HG03280 (cell line): ENCODE data around the gene RGS14.
"Not testable (repeated sequence)": the region's sequence is repeated elsewhere in the genome, so short reads cannot be mapped to it uniquely, and the experiment has no call there.

ENCODE experiments used
- ATAC-seq: cut with Tn5 transposase; IDR thresholded peaks from one replicate; pipeline ENCODE4 v1.9.1; 2021; ENCODE audit warnings: mild to moderate bottlenecking, moderate library complexity; ENCODE audit not compliant: unreplicated experiment

Gene RGS14

DNA sequence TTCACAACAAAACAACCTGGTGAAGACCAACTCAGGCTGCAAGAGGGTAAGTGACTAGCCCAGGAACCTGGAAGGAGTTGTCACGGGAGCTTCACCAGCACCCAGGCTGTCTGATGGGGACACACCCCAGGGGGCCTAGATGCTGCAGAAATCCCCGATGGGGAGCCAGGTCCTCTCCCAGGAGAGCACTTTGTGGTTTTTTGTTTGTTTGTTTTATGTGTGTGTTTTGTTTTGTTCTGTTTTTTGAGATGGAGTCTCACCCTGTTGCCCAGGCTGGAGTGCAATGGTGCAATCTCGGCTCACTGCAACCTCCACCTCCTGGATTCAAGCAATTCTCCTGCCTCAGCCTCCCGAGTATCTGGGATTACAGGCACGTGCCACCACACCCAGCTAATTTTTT, 17.8 kb downstream of the RGS14 start:
- not testable (repeated sequence) for ATAC-seq

DNA sequence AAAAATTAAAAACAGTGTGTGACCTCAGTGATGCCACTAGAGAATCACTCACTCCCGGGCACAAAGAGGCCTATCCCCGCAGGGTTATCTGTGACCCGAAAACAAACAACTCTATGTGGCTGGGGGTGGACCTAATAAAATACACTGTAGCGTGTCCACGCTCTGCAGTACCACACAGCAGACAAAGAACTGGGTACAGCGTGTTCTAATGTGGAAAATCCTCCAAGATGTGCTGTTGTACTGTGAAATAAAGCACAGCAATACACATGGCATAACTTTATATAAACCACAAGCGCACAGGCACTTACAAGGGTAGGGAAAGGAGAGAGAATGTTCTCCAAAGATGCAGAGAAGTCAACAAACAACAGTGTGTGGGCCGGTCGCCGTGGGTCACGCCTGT, 18.4 kb downstream of the RGS14 start:
- no peak for ATAC-seq

DNA sequence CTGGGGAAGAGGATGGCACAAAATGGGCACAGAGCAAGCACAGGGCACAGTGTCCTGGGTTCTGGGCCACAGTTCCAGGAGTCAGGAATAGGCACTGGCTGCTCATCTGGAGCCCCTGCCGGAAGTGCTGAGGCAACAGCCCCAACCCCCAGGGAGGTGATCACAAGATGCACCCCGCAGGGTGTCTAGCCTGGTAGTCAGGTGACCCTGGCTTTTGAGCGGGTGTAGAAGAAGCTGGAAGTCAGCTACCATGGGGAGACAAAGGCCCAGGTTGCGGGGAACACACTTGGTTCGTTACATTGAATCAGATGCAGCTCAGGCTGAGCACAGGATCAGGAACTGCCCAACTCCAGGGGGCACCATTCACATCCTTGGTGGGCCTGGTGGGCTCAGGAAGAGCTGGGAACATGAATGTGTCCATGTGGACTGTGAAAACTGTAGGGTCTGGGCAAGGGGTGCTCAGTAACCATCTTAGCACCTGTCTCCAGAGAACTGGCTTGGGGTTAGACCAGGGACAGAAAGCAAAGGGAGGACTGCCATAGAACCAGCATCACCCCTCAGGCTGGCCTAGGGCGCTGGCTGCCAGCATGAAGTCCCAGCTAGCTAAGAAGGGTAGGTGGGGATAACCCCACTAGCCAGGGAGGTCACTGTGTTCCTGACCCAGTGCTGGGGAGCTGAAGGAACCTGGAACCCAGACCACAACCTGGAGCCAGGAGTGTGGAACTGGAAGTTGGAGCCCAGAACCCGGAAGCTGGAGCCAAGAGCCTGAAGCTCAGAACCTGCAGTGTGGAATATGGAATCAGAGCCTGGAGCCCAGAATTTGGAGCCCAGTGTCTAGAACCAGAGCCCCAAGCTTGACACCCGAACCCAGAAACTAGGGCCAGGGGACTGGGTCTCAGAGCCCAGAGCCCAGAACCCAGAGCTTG, 20.4 kb downstream of the RGS14 start:
- no peak for ATAC-seq

DNA sequence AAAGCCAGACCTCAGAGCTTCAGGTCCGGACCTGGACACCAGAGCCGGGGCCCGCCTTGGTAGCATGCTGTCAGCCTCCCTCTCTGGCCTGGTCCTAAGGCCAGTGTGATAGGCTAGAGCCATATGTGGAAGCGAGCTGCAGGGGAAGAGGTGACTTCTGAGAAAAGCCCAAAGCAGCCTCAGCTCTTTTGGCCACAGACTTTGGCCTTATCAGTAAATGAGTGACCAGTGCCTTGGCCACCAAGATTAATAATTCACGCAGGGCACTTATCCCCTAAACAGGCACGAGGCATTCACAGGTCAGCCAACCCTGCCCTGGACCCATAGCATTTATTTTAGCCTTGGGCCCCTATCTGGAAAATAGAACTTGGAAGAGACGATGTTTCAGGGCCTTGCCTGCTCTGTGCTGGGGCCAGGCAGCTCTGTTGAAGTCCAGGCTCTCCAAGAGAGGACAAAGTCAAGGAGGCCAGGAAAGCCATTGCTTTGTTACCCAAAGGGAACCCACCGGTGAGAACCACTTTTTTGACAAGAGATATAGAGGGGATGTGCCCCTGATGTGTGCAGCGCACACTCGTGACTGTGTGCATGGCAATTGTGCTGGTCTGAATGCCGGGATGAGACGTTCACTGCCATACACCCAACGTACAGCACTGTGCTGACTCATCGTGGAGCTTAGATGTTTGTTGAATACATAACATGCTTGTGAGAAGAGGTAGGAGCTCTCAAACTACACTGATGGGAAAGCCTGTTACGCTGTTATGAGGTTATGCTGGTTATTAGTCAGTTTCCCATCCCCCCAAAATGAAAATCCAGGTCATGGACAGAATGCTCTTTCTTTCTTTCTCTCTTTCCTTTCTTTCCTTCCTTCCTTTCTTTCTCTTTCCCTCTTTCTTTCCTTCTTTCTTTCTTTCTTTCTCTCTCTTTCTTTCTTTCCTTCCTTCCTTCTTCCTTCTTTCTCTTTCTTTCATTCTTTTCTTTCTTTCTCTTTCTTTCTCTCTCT, 21.5 kb downstream of the RGS14 start:
- ATAC-seq = peak; percentile 62

DNA sequence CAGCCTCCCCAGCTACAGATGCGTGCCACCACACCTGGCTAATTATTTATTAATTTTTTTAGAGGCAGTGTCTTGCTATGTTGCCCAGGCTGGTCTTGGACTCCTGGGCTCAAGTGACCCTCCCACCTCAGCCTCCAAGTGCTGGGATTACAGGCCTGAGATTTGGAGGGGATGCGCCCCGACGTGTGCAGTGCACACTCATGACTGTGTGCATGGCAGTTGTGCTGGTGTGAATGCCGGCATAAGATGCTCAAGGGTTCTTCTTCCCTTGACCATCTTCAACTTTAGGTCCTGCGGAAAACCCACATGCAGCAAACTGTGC, 23.0 kb downstream of the RGS14 start:
- ATAC-seq = no peak

DNA sequence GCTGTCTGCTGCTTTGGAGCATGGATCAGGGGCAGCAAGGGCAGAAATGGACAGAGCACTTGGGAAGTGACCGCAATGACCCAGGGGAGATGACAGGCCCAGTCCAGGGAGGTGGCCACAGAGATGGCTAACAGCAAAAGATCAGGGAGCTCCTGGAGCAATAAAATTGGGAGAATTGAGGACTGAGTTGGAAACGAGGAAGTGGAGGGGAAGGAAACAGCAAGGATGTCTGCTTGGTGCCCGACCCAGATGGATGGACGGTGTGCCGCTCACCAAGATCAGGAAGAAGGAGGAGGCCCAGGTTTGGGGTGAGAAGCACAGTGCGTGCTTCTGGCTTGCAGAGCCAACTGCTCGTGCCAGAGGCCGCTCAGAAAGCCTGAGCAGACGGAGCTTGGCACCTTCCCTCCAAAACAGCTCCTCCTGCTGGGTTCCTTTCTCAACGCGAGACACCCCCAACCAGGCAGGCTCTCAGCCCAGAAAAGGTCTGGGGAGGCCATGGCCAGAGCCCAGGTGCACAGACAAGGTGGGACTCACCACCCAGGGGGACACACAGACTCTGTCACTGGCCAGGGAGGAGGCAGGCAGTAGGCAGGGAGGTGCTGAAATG, 24.8 kb downstream of the RGS14 start:
- no peak for ATAC-seq

DNA sequence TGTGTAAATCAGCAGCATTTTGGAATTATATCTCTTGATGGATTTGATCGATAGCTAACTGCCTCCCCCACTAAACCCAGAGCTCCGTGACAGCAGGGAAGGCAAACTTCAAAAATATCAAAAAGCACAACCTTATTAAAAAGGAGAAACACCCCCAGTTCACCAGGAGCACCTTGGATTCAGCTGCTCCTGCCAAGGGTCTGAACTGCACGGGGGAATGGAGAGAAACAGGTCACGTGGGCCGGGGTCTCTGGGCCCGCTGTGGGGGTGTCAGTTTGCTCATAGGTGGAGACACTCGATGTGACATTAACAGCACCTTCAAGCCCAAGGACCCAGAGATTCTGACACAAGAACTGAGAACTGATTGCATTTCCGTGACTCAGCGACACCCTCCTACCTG, 25.5 kb downstream of the RGS14 start:
- no peak for ATAC-seq

DNA sequence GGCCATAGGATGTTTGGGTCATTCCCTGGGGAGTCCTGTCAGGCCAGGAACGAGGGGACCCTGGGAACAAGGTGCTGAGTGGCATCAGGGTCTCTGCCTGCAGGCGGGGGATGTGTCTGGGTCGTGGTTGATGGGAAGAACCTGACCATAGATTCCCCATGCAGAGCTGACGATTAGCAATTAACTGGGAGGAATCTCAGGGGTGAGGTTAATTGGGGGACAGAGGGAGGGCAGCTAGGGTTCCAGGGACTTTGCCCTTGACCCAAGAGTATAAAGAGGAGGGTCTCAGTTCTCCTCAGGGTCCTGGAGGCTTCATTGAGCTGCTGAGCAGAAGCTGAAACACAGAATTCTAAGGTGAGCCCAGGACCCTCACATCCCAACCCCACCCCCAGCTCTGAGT, 26.4 kb downstream of the RGS14 start, which contains the start of gene SLC34A1:
Gene SLC34A1 (plus strand): TSS at position 301 of the 400 bp plus-strand sequence. CDS start 1,308 bp downstream, outside the sequence.
- no peak for ATAC-seq

DNA sequence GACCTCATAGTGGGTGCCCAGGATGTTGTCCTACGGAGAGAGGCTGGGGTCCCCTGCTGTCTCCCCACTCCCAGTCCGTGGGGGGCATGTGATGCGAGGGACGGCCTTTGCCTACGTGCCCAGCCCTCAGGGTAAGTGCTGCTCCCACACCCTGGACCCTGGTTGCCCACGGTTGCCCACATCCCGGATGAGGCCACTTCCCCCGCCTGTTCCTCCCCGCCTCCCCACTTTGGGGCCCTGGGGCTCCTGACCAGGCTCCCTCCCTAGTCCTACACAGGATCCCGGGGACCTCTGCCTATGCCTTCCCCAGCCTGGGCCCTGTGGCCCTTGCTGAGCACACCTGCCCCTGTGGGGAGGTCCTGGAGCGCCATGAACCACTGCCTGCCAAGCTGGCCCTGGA, 28.0 kb downstream of the RGS14 start:
- ATAC-seq = no peak

DNA sequence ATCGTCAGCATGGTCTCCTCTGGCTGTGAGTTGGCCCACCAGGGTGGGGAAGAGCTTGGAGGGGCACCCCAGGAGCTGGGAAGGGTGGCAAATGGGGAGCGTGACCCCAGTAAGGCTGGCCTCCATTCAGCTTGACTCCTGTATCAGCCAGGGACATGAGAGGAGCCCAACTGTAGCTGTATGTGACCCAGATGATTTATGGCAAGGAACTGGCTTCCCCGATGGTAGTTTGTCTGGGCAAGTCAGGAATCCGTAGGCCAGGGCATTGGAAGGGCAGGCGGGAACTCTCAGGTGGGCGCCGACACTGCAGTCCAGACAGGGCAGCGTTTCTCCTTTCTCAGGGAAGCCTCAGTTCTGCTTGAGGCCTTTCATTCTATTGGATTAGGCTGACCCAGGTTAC, 28.8 kb downstream of the RGS14 start:
- no peak for ATAC-seq

DNA sequence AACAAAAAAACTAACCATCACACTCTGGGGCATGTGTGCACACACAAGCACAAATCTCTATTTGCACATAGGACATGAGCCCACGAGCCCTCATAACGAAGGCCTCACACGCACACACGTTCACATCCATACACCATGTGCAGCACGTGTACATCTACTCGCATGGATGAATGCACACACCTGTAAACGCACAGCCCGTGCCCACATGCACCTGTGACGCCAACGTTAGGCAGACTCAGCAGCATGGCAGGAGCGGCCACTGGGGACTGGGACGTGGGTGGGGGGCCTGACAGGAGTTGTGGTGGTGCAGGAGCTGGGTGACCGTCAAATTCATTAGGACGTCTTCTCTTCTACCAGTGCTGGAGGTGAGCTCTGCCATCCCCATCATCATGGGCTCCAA, 29.7 kb downstream of the RGS14 start:
- no peak for ATAC-seq

DNA sequence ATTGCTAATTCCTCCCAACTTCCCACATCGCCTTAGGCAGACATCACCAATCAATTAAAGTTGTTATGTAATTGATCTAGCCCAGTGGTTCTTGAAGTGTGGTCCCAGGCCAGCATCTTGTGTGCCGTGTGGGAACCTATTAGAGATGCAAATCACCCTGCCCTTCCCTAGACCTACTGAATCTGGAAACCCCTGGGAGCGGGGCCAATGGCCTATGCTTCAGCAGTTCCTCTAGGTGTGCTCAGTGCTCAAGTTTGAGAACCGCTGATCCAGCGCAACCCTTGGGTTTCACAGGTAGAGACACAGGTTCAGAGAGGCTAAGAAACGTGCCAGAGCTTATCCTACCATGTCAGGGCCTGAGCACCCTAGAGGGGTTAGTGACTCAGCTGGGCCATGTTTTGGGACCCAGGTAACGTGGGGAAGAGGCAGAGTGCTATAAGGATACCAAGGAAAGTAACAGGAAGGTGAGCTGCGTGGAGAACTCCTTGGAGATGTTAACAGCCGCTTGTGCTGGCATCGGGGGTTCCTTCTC, 30.9 kb downstream of the RGS14 start:
- no peak for ATAC-seq

DNA sequence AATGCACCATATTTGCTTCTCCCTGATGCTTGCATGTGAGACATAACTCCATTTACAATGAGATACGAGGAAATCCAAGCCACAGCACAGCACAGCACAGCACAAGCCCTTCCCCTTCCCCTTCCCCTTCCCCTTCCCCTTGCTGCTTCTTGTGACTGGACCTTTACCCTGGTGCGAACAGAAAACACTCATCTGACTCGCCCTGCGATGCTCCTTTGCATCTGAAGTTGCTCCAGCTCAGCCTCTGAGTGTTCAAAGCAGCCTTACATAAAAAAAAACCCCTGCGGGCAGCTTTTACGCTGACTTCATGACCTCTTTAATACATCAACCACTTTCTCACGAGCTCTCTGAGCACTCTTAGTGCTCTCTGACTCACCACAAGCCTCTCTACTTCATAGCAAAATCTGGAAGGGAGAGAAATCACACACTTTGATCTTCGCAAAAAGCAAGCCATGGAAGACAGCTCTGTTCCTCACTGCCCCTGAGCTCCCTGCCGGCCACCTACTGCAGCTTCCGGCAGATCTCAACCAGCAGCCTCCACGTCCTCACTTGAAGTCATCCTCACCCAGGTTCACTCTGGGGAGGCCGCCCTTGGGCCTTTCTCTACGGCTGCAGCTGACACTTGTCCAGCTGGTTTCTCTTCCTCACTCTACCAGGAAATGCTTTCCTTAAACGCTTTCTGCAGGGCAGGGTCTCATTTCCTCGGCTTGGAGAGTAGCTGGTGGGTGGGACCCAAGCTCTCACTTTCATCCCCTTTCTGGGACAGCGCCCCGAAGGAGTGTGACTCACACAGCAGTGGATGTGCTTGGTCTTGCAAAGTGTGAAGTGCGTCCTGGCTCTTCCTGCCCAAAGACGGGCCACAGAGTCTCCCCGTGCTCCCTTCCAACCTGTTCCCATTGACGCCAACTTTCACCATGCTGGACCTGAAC, 31.8 kb downstream of the RGS14 start:
- ATAC-seq = peak; percentile 57

DNA sequence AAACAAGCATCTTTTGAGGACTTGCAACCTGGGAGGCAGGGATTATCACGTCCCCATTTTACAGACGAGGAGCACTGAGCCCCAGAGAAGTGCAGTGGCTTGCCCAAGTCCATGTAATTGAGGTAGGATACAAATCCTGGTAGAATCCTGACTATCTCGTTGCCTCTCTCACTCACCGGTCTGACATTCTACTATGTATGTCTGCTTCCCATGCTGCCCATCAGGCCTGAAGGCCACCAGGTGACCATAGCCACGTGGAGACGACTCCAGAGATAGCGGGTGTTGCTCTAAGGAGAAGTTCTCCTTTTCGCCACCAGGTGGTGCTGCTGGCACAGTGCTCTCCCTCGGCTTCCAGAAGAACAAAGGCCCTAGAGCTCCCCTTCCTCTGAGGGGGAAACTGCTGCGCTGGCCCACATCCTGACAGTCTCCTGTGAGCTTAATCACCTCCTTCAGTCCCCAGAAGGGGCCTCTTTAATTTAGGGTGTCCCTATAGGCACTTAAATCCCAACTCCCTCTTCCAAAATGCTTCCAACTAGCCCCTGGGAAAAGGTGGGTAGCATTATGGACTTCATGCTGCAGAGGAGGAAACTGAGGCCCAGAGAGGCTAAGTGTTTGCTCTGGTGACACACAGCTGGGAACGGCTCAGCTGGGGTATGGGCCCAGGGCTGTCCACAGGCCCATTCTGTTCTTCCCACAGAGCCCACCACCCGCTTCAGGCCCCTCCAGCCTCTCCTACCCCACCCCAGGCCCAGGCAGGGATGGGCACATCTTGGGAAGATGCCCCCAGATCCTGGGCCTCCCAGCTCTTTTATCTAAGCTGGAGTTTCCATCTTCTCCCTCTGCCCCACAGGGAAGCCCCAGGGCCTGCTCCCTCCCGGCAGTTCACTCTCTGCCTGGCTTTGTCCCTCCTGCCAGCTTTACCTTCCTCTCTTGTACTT, 32.9 kb downstream of the RGS14 start:
- peak; percentile 59 for ATAC-seq

DNA sequence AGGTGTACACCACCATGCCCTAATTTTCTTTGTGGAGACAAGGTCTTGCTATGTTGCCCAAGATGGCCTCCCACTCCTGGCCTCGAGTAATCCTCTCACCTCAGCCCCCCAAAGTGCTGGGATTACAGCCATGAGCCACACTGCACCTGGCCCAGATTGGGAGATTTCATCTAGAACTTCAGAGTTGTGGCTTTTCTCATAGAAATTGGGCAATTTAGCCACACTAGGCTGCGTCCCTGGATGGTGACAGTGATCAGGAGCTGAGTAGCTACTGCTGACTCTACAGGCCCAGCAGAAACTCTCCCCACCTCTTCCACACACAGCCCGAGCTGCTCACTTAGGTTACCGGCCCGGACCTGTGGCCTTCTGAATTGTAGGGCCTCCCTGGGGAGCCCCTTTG, 35.0 kb downstream of the RGS14 start:
- ATAC-seq = no peak

DNA sequence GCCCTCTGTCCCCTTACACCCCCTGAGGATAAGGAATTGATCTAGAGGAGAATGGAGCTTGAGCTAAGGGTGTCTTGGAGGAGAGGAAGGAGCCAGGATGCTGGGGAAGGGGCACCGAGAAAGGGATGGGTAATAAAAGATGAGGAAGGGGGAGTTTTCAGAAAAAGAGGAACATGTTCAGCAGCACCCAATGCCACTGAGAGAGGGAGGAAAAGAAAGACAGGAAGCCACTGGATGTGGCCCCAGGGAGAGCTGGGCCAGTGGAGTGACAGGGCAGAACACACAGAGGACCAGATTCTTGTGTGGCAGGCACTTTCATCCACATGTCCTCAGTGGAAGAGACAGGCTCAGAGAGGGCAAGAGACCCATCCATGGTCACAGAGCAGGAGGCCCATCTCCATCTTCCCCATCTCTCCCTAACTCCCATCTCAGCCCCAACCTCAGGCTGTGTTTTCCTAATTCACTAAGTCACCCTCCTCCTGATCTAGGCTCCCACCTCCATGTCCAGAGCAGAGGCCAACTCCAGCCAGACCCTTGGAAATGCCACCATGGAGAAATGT, 35.6 kb downstream of the RGS14 start:
- ATAC-seq = no peak

DNA sequence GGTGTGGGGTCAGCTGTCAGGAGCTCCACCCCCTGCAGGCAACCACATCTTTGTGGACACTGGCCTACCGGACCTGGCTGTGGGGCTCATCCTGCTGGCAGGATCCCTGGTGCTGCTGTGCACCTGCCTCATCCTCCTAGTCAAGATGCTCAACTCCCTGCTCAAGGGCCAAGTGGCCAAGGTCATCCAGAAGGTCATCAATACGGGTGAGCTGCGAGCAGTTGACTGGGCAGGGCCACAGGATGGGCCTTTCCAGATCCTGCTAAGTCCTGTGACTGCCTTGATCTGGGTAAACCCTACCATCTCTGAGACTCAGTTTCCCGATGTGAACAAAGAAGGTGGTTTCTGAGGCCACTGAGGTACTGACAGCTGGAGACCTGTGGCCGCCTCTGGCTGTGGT, 36.3 kb downstream of the RGS14 start:
- no peak for ATAC-seq

DNA sequence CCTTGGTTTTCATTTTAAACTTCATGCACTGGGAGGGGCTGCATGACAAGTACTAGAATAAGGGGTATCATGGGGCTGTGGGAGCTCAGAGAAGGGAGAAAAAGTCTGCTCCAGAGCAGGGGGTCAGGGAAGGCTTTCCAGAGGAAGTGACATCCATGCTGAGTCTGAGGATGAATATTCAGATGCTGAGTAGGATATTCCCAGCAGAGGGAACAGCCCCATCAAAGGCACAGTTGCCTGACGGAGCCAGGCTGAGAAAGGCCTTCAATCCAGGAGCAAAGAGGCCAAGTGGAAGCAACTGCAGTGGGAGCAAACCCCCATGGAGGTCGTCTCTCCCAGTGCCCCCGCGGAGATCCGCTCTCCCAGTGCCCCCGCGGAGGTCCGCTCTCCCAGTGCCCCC, 38.4 kb downstream of the RGS14 start:
- ATAC-seq = no peak

DNA sequence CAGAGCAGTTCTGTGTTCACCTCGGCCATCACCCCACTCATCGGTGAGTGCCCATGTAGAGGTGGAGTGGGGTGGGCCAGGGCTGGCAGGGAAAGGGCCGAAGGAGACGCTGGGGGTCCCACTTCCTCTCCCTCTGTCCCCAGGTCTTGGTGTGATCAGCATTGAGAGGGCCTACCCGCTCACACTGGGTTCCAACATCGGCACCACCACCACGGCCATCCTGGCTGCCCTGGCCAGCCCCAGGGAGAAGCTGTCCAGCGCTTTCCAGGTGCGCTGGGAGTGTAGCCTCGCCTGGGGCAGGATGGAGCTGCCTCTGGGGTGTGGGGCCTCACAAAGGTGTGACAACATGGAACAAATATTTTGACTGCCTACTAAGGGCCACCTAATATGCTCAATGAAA, 39.1 kb downstream of the RGS14 start:
- ATAC-seq = no peak
